Lower leg skin (tissue), 4 donors: ENCODE data around the gene ZNF106. TPM values are rescaled to one million over a fixed set of nuclear protein-coding genes. Genes with fewer than 3 reads are reported as not detected.

Source experiments
- DNase-seq, 2 donors: peaks; one replicate each; pipeline ENCODE4 v3.0.0-alpha.2; 2019; ENCODE audit warnings: low spot score in 2 of 2
- H3K4me3 ChIP-seq: fragments of 200-600 bp; sonication (generic); 2 replicates; pipeline ENCODE4 v1.5.1; 2017; ENCODE audit warnings: mild to moderate bottlenecking, low read depth; ENCODE audit not compliant: poor library complexity, severe bottlenecking
- POLR2A ChIP-seq, 2 donors: fragments of 450-650 bp; IDR thresholded peaks; one replicate each; pipeline ENCODE4 v1.6.1; 2016 to 2017; ENCODE audit warnings: antibody characterized with exemption in 2 of 2, mild to moderate bottlenecking in 1 of 2, moderate library complexity in 1 of 2
- WGBS, 2 donors: methylation state at CpG; one replicate each; pipeline ENCODE4 v1.1.5; 2018; 5-methylcytosine and 5-hydroxymethylcytosine counted together
- intact Hi-C: fragments of 100-400 bp; cut with DNase I; formaldehyde crosslinking; loops from one replicate; pipeline ENCODE4 v1.15.0; 2023; ENCODE audit warnings: low total_unique reads
- total RNA-seq, 4 donors: library from RNA; depleted of rRNA; stranded (reverse); fragments of >200 nt; gene quantifications; one replicate each; pipeline ENCODE4 v1.1.0, GENCODE V29; 2016
- TF ChIP-seq, protein P1 (sequence below), 3 donors: fragments of 450-650 bp; IDR thresholded peaks; one replicate each; pipeline ENCODE4 v1.5.1; 2016; ENCODE audit warnings: antibody characterized with exemption in 3 of 3, mild to moderate bottlenecking in 3 of 3, moderate library complexity in 2 of 3

The ZNF106 gene
- total RNA-seq: 10 to 100 TPM; 23.1 to 40.0 (median 31.1) TPM

DNA sequence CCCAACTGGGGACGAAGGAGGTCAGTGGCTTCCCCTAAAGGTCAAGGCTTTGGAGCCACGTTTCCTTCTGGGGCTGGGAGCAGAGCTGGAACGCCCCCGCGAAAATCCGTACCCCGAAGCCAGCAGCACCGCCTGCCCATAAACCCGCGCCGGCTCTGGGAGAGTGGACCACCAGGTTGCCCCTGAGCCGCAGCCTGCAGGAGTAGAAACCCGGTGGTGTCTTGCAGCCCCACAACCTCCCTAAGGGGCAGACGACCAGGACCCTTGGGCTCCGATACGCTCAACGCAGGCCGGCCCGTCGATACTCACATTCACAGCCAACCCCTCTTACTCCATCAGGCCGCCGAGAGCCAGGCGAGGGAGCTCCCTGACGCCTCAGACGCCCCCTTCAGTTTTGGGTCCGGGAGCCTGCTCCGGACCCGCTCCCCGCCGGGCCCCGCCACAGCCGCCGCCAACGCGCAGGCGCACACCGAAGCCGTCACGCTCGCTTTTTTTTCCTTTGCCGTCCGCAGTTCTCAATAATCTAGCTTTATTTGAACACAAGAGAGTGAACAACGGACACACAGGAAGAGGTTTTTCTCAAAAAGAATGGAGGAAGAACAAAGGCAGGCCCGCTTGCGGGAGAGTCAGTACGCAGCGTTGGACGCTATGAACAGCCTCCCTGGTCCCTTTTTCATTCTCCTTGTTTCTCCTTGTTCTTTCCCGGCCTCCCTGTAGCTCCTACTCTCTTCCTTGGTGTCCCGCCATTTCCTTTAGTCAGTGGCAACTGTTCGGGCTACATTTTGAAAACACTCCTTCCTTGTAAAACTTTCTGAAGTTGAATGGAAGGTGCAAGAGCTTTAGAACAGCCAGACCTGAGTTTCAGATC is at the start of gene ZNF106:
TSS of gene ZNF106 (minus strand) at position 471 of the 868 bp plus-strand sequence. CDS start 18,852 bp downstream, outside the sequence.
- intact Hi-C loops: no loop called here
- H3K4me3 ChIP-seq: peak within 1 kb of the TSS; percentile 95
- DNase-seq: peak; percentile 83 to 97
- WGBS, 2 donors: 1% methylated on average over 42 to 43 of the region's 51 CpGs
- peak in 1 of 2 donors; percentile 10 for TF ChIP-seq POLR2A (IDR thresholded peaks at IDR 0.05)
- TF ChIP-seq, protein P1, sequence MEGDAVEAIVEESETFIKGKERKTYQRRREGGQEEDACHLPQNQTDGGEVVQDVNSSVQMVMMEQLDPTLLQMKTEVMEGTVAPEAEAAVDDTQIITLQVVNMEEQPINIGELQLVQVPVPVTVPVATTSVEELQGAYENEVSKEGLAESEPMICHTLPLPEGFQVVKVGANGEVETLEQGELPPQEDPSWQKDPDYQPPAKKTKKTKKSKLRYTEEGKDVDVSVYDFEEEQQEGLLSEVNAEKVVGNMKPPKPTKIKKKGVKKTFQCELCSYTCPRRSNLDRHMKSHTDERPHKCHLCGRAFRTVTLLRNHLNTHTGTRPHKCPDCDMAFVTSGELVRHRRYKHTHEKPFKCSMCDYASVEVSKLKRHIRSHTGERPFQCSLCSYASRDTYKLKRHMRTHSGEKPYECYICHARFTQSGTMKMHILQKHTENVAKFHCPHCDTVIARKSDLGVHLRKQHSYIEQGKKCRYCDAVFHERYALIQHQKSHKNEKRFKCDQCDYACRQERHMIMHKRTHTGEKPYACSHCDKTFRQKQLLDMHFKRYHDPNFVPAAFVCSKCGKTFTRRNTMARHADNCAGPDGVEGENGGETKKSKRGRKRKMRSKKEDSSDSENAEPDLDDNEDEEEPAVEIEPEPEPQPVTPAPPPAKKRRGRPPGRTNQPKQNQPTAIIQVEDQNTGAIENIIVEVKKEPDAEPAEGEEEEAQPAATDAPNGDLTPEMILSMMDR (IDR thresholded peaks at IDR 0.05): no peak

DNA sequence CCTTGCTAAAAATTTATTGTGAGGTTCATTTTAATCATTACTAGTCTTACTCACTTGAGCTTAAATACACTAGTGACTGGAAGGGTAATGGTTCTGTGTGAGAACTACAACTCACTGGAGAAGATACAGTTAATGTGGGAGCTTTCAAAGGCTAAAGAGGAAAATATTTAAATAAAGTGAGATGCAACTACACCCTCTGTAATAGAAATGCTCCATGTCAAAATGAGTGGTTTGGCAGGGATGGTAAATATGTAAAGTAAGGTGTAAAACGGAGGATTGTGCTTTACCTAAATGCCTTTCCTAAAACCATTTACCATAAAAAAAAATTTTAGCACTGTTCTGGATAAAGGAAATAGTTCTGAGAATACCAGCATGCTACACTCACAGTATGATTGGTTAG is 42.3 kb upstream of the ZNF106 start:
- intact Hi-C loops: no loop called here
- WGBS, 2 donors: 91 to 100% methylated on average over 1 of the region's 1 CpG
- no peak overlapping the region for H3K4me3 ChIP-seq
- TF ChIP-seq POLR2A (IDR thresholded peaks at IDR 0.05): no peak
- TF ChIP-seq, protein P1 (IDR thresholded peaks at IDR 0.05): no peak
- no peak for DNase-seq

DNA sequence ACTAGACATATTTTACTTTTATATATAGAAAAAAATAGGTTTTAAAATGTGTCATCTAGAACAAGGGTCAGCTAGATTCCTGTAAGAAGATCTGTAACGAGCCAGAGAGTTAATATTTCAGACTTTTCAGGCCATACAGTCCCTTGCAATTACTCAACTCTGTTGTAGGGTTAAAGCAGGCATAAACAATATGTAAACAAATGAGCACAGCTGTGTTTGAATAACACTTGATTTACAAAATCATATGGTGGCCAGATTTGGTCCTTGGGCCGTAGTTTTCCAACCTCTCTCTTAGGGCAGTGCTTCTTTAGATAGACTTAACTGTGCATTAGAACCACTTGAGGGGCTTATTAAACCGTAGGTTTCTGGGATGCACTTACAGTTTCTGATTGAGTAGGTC is 38.0 kb upstream of the ZNF106 start:
- intact Hi-C loops: no loop called here
- no peak for TF ChIP-seq POLR2A (IDR thresholded peaks at IDR 0.05)
- TF ChIP-seq, protein P1 (IDR thresholded peaks at IDR 0.05): no peak
- WGBS, 2 donors: 87 to 90% methylated on average over 3 of the region's 3 CpGs
- no peak overlapping the region for H3K4me3 ChIP-seq
- no peak for DNase-seq

DNA sequence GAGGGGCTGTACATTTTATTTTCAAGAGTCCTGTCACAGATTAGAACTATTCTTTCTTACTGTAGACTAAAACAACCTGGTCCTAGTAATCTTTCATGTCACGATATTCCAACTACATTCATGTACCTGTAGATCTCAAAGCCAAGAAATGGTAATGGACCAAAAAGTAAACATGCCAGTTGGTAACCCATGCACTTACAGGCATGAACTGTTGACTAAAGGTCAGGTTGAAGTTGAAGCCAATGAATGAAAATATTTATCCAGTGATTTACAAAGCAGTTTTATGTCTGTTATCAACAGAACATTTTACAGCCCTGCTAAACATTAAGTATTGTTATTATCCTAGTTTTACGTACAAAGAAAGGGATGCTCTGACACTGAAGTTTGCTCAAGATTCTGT is 32.4 kb upstream of the ZNF106 start:
- no peak for DNase-seq
- TF ChIP-seq, protein P1 (IDR thresholded peaks at IDR 0.05): no peak
- TF ChIP-seq POLR2A (IDR thresholded peaks at IDR 0.05): no peak
- WGBS, 2 donors: 89 to 98% methylated on average over 2 of the region's 2 CpGs
- H3K4me3 ChIP-seq: no peak overlapping the region
- intact Hi-C loops: no loop called here

DNA sequence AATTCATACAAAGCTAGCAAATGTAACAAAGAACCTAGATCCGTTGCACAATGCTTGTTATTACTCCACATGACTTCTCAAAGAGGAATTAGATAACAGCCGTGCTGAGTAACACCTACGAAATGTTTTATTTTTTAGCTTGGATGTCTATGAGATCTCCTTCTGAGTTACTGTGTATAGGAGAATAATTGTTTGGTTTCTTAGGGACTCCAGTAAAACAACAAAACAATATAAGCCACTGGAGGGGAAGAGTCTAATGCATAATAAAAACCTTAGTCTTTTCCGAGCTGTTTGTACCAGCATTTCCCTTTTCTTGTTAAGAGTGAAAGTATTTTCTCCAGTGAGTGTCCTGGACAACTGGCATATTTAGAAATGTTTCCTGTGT is 20.1 kb upstream of the ZNF106 start:
- DNase-seq: no peak
- intact Hi-C loops: no loop called here
- TF ChIP-seq POLR2A (IDR thresholded peaks at IDR 0.05): no peak
- TF ChIP-seq, protein P1 (IDR thresholded peaks at IDR 0.05): no peak
- 60 to 79% methylated on average over 4 of the region's 4 CpGs for WGBS, 2 donors
- H3K4me3 ChIP-seq: no peak overlapping the region
